H1 (cell line): ENCODE data around the gene TEAD3. TPM values are rescaled to one million over a fixed set of nuclear protein-coding genes. Genes with fewer than 3 reads are reported as not detected.

Experiments
- polyA plus RNA-seq, 7 experiments: library from polyadenylated mRNA; depleted of rRNA in 3 of 7; stranded (reverse) in 5 of 7; unstranded in 2 of 7; fragments of >200 nt in 5 of 7; fragments of 200-250 nt in 2 of 7; gene quantifications; 1 replicate in 5 of 7; 2 replicates in 1 of 7; 4 replicates in 1 of 7; pipeline versions ENCODE4 v1.2.1 to v1.2.3, GENCODE V29; 2011 to 2013; ENCODE audit warnings: missing spikeins in 2 of 7, mixed read lengths in 2 of 7
- total RNA-seq: library from RNA; stranded (reverse); fragmentation: NEBNext Ultra II Directional; extraction: Animal tissue kit (Norgen Biotek cat#: 25700); gene quantifications from 2 replicates; pipeline ENCODE4 v1.2.1, GENCODE V29; 2021
- TF ChIP-seq, protein P1 (sequence below): fragments of 300-600 bp; sonication (generic); IDR thresholded peaks from 2 replicates; pipeline ENCODE4 v1.7.1; 2012; ENCODE audit warnings: low read length, moderate library complexity, mild to moderate bottlenecking, inconsistent platforms; ENCODE audit not compliant: insufficient replicate concordance

Gene TEAD3
- total and polyA plus RNA-seq, 2 of the 8 experiments (the other 6 are each of a cell fraction or from before 2014, with no cell fraction given), result 20.1 to 28.7 TPM

DNA sequence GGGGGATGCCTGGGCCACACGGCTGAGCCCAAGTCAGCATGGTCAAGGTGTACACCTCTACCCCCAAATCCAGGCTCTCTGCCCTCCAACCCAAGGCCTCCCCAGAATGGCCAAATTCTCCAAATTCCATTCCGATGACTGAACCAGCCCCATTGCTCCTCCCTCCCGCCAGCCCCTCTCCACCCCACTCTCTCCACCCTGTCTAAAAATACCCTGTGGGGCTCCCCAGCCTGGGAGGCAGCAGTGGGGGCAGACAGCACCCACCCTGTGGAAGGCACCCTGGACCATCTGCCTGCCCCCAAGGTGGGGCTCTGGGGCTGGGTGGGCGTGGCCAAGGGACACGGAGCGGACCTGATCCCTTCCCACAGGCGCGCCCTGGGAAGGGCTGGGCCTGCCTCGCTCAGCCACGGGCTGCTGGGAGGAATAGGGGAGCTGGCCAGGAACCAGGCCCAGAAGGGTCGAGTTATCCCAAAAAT is 11.4 kb downstream of the TEAD3 start (continued):
- TF ChIP-seq, protein P1, sequence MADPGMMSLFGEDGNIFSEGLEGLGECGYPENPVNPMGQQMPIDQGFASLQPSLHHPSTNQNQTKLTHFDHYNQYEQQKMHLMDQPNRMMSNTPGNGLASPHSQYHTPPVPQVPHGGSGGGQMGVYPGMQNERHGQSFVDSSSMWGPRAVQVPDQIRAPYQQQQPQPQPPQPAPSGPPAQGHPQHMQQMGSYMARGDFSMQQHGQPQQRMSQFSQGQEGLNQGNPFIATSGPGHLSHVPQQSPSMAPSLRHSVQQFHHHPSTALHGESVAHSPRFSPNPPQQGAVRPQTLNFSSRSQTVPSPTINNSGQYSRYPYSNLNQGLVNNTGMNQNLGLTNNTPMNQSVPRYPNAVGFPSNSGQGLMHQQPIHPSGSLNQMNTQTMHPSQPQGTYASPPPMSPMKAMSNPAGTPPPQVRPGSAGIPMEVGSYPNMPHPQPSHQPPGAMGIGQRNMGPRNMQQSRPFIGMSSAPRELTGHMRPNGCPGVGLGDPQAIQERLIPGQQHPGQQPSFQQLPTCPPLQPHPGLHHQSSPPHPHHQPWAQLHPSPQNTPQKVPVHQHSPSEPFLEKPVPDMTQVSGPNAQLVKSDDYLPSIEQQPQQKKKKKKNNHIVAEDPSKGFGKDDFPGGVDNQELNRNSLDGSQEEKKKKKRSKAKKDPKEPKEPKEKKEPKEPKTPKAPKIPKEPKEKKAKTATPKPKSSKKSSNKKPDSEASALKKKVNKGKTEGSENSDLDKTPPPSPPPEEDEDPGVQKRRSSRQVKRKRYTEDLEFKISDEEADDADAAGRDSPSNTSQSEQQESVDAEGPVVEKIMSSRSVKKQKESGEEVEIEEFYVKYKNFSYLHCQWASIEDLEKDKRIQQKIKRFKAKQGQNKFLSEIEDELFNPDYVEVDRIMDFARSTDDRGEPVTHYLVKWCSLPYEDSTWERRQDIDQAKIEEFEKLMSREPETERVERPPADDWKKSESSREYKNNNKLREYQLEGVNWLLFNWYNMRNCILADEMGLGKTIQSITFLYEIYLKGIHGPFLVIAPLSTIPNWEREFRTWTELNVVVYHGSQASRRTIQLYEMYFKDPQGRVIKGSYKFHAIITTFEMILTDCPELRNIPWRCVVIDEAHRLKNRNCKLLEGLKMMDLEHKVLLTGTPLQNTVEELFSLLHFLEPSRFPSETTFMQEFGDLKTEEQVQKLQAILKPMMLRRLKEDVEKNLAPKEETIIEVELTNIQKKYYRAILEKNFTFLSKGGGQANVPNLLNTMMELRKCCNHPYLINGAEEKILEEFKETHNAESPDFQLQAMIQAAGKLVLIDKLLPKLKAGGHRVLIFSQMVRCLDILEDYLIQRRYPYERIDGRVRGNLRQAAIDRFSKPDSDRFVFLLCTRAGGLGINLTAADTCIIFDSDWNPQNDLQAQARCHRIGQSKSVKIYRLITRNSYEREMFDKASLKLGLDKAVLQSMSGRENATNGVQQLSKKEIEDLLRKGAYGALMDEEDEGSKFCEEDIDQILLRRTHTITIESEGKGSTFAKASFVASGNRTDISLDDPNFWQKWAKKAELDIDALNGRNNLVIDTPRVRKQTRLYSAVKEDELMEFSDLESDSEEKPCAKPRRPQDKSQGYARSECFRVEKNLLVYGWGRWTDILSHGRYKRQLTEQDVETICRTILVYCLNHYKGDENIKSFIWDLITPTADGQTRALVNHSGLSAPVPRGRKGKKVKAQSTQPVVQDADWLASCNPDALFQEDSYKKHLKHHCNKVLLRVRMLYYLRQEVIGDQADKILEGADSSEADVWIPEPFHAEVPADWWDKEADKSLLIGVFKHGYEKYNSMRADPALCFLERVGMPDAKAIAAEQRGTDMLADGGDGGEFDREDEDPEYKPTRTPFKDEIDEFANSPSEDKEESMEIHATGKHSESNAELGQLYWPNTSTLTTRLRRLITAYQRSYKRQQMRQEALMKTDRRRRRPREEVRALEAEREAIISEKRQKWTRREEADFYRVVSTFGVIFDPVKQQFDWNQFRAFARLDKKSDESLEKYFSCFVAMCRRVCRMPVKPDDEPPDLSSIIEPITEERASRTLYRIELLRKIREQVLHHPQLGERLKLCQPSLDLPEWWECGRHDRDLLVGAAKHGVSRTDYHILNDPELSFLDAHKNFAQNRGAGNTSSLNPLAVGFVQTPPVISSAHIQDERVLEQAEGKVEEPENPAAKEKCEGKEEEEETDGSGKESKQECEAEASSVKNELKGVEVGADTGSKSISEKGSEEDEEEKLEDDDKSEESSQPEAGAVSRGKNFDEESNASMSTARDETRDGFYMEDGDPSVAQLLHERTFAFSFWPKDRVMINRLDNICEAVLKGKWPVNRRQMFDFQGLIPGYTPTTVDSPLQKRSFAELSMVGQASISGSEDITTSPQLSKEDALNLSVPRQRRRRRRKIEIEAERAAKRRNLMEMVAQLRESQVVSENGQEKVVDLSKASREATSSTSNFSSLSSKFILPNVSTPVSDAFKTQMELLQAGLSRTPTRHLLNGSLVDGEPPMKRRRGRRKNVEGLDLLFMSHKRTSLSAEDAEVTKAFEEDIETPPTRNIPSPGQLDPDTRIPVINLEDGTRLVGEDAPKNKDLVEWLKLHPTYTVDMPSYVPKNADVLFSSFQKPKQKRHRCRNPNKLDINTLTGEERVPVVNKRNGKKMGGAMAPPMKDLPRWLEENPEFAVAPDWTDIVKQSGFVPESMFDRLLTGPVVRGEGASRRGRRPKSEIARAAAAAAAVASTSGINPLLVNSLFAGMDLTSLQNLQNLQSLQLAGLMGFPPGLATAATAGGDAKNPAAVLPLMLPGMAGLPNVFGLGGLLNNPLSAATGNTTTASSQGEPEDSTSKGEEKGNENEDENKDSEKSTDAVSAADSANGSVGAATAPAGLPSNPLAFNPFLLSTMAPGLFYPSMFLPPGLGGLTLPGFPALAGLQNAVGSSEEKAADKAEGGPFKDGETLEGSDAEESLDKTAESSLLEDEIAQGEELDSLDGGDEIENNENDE, result no peak
